Measurements from ENCODE around the gene SGSH.

GRCh38 chr17:80216473-80217456 lies 3.4 kb downstream of the SGSH start:
- TF ChIP-seq CTCF (conservative IDR thresholded peaks at IDR 0.05) (no peak), ZFX (IDR thresholded peaks at IDR 0.05) (no peak)
